NCI-H2107 treated with DMSO at 0.1 percent for 48 hours (cell line): ENCODE data around the gene RBM39.
"Not testable (repeated sequence)": the region's sequence is repeated elsewhere in the genome, so short reads cannot be mapped to it uniquely, and the experiment has no call there.

Source experiments
- DNase-seq: peaks from one replicate; lab custom pipeline; 2025; ENCODE audit not compliant: unreplicated experiment; lab: John Stamatoyannopoulos, UW

RBM39 gene

DNA sequence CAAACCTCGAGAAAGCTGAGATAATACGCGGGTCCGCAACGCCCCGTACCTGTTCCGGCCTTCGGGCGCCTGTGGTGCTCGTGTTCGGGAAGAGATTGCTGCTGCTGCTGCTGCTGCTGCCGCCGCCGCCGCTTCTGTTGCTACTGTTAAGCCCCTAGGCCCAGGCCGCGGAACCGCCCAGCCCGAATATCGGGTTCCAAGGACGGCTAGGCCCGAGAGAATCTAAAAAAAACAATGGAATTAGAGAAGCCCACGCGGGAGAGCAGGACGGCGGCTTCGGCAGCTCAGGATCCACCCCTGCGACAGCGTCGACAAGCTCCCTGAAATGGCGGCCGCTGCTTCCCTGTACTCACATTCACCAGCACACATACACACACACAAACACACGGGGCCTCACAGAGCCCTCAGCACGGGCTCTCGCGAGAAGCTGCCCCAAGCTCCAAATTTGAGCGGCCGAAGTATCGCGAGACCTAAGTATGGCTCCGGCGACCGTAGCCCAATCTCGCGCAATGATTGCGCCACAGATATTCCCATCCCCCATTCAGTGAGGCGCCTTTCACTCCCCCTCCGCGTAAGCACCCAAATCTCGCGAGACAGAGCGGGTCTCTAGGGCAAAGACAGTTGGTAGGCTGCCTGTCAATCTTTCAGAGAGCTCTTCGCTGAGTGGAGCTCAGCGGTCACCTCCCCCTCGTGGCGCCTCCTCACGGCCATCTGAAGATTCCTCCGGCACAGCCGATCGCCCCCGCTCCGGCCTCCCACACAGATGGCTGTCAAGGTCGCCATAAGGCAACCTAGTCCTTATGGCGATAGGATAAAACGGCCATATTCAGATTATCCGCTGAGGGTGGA, at the start of gene RBM39:
RBM39 (minus strand) TSS at position 369 of the 849 bp plus-strand sequence. CDS start 1,386 bp downstream, outside the sequence.
- peak; percentile 98 for DNase-seq

DNA sequence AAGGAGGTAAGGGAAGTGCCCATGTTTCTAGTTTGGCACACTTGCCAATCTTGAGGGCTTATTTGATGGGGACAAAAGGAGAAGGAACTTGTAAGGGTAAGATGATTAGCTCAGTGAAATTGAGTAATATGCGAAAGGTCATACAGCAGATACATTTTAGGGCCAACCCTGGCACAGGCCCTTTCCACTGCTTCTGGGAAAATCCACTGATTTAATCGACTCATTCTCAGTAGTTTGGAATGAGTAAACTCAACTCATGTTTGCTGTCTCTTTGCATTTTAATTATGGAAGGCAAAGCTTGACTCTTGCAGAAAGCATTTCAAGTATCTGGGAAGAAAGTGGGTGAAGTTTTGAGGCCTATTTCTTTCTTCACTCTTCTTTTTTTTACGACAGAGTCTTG, 49.8 kb upstream of the RBM39 start:
- DNase-seq: no peak

DNA sequence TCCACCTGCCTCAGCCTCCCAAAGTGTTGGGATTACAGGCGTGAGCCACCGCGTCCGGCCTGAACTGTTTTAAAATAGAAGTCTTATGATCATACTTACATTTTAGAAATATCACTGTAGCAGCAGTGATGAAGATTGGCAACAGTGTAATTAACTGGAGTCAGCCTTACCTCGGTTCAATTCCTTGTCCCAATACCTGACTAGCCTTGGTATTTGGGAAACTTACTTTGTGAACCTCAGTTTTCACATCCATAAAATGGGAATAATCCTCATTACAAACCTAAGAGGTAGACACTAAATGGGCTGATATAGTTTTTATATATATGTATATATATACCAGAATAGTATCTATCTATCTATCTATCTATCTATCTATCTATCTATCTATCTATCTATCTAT, 49.0 kb upstream of the RBM39 start:
- DNase-seq: no peak

DNA sequence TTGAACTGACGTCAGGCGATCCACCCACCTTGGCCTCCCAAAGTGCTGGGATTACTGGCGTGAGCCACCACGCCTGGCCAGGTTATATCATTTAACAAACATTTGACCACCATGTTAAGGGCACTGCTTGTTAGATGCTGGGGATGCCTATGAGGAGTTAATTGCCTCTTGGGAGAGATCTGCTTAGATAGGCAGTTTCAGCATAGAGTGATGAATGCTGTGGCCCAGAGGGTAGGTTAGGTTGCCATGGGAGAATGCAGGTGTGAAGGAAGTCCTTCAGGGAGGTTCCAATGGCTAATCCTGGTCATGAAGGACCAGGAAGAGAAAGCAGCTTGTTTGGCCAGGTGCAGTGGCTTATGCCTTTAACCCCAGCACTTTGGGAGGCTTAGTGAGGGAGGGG, 46.7 kb upstream of the RBM39 start:
- DNase-seq: no peak

DNA sequence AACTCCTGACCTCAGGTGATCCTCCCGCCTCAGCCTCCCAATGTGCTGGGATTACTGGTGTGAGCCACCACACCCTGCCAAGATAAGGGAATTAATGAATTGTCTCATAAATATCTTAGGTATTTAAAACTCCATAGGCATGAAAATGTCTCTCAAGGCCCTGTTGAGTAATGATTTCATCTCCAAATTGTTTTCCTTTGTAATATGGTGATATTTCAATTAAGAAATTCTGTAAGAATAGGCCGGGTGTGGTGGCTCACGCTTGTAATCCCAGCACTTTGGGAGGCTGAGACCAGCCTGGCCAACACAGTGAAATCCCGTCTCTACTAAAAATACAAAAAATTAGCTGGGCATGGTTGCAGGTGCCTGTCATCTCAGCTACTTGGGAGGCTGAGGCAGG, 43.5 kb upstream of the RBM39 start:
- DNase-seq: not testable (repeated sequence)

DNA sequence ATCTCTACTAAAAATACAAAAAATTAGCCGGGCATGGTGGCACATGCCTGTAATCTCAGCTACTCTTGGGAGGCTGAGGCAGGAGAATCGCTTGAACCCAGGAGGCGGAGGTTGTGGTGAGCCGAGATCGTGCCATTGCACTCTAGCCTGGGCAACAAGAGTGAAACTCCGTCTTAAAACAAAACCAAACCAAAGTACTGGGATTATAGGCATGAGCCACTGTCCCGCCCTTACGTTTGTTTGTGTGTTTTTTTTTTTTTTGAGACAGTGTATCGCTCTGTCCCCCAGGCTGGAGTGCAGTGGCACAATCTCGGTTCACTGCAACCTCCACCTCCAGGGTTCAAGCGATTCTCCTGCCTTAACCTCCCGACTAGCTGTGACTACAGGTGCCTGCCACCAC, 41.8 kb upstream of the RBM39 start:
- DNase-seq: not testable (repeated sequence)

DNA sequence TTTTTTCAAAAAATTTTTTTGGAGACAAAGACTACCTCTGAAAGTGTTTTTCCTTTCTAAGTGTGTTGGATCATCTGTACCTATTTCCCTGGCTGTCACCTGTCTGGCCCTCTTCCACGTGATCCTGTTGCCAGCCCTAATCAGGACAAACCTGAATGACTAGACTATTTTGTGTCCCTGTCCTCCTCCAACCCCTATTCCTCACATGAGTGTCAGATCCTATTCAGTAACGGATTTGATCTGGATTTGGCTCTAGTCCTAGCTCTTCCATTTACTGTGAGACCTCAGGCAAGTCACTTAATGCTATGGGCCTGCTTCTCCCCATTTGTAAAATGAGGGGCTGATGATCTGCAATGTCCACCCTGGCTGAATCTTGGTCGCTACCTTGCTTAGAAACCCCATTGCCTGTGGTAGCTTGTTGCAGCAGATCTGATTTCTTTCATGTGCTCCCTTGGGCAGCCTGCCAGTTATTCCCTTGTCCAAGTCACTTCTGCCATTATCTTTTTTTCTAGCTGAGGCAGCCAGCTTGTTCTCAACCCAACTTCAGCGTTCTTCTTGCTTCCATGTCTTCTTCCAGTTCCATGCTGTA, 34.5 kb upstream of the RBM39 start:
- DNase-seq: peak; percentile 7

DNA sequence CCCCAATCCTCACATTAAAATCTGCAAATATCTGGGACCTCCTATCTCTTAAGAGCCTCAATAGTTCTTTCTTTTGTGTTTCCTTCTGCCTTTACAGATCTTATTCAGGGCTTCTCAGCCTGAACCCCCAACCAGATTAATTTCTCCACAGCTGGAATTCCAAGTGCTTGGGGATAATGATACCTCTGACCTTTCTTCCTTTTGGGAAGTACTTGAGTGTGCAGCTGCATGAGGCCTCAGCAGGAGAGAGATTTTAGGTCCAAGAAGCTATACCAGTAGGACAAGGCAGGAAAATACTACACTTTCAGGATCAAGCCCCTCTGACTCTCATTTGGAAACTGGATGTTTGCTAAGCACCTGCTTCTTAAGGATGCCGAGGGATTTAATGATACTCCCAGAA, 32.3 kb upstream of the RBM39 start:
- DNase-seq: no peak

DNA sequence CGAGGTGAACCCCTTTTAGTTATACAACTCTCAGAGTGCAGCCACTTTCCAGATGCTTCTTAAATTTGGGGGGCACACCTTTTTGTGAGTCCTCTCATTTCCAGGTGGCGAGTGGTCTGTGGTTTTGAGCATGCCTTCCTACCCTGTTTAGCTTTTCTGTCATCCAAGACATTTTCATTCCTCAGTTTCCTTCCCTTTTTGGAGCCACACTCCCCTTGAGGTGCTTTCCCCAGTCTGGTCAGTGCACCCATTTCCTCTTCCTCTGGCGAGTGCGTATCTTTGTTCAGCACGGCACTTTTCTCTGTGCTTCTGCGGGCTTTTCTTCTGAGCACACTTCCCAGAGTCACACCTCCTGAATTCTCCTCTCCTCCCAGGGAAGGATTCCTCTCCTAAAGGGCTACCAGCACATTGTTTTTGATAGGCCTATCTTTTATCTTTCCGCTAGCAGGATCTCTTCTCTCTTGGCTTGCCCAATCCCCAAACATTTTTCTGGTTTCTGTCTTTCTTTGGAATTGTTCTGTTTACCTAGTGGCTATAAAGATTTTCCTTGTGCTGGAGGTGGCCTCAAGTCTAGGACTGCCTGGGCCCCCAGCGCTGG, 31.2 kb upstream of the RBM39 start:
- DNase-seq: no peak

DNA sequence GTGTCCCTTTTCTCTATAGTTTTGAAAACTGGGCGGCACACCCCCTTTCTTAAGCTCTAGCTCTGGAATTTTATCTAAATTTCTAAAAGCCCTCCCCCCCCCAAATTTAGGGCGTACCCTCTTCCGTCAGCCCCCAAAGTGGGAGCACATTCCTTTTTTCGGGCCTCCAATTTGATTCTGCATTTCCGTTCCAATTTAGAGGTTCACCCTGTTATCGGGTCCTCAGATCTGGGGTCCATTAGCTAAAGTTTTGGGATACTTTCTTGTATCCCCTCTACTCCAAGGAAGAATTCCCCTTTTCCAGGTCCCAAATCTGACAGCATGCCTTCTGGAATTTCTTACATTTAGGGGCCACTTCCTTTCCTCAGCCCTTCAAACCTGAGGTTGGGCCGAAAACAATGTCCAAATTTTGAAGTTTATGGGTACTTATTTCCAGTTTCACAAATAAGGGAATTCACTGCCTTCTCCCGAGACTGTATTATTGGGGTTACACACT, 30.6 kb upstream of the RBM39 start:
- DNase-seq: no peak

DNA sequence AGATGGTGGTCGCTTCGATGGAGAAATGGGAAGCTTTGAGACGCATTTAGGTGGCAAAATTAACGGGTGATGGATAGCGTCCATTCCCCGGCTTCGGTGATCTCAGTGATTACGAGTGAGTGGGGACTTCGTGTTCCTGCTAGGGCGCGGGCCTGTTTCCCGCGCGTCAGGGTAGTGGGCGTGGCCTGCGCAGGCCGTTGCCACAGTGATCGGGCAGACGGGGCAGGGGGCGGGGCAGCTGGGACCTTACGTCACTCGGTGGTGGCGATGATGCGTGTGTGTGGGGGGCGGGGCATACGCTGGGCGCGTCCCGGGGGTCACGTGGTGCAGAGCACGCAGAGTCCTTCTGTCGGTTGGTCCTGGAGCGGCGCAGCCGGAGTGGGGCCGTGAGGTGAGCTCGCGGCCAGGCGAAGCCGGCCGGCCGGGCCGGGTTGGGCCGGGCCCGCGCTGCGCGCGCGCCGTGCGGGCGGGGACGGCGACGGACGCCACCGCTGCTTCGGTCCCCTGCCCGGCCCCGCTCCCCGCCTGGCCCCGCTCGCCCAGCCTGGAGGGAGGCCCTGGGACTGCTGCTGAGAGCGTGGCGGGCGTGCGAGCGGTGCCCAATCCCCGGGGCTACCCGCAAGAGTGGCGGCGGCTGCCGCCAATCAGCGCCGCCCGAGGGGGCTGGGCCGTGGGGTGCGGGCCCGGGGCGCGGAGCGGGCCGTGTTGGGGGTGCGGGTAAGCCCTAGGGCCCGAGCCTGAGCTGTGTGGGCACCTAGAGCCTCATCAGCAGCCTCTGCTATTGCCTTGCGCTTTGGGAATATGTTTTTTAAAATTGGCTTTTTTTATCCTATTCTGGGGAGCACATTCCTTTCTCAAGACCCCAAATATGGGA, 29.9 kb upstream of the RBM39 start, which contains the start of gene PHF20:
PHF20 (plus strand) TSS at position 327 of the 874 bp plus-strand sequence. CDS start 29,508 bp downstream, outside the sequence.
- peak; percentile 19 for DNase-seq

DNA sequence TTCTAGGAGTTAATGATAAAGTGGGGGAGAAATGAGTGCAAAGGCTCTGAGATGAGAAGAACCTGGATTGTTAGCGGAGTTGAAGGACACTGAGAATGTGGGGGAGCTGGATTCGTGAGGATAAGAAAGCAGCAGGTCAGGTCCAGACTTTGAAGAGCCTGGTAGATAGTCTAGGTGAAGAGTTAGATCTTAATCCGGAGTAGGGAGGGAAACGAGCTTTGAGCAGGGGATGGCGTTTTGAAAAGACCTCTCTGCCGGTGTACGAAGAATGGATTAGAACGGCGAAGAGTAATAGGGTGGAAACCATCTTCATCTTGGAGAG, 29.3 kb upstream of the RBM39 start:
- no peak for DNase-seq

DNA sequence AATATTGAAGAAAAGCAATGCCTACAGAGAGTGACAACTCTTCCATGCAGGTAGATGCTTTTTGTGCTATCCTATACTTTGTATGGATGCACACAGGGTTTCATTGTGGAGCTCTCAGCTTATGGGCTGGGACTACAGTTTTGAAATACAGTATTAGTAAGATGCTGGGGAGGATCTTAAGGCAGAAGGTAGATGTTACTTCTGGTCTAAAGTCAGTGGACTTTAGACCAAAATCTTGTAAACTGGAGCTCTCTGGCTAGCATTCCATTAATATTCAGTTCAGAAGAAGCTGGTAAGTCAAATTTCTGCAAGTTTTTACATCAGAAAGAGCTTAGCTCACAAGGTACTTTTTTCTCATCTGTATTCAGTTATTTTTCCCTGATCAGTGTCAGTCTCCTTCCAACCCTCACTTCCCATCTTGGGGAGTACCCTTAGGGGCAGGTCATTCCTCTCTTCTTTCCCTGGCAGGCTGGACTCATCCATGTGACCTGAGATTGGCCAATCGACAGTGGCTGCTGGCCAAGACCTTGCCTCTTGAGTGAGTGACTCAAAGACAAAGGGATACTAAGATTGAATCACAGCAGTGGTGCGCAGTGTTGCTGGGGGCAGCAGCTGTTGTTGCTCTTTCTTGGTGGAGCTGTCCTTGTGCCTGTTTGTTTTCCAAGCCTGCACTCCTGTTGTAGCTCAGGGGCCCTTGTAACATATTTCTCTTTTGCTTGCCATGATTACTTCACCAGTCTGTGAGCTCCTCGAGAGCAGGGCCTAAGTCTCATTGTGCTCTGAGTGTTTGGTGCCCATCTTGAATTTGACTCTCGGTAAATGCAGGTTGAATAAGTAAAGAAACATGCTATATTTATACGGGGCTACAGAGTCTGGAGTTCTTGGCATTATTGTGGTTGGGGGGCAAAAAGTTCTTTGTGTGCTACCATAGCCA, 26.9 kb upstream of the RBM39 start:
- DNase-seq: peak; percentile 34

DNA sequence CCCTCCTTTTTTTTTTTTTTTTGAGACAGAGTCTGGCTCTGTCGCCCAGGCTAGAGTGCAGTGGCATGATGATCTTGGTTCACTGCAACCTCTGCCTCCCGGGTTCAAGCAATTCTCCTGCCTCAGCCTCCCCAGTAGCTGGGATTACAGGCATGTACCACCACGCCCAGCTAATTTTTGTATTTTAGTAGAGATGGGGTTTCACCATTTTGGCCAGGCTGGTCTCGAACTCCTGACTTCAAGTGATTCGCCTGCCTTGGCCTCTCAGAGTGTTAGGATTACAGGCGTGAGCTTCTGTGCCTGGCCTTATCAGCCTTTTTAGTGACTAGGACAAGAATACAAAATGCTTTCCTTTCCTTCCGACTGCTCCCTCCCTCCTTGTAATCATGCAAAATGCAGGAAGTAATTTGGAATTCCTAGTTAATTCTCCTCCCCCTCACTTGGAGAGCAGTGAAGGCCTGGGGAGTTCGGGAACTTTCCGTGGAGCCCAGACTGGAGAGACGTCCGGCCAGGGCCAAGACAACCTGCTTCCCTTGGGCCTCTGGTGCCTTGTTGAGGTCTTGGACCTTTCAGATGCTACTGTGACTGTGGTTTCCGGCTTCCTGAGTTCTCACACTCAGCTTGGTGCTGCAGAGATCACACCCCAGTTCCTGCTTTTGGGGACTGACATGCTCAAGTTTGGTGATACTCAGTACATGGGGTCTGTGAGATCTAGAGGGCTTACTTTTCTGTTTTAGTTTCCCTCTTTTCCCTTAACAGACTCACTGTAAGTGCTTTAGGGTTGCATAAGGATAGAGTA, 25.8 kb upstream of the RBM39 start:
- DNase-seq: no peak

DNA sequence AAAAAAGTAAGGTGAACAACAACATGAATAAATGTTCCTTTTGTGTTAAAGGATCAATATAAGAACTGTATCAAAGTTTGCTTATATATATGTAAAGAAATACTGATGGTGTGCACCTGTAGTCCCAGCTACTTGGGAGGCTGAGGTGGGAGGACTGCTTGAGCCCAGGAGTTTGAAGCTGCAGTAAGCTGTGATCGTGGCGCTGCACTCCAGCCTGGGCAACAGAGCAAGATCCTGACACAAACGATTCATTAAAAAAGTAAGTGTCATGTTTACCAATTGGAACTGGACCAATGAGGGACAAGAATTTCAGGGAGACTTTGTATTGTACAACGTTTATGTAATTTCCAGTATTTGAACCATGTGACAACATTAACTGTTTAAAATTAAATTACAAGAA, 24.8 kb upstream of the RBM39 start:
- no peak for DNase-seq

DNA sequence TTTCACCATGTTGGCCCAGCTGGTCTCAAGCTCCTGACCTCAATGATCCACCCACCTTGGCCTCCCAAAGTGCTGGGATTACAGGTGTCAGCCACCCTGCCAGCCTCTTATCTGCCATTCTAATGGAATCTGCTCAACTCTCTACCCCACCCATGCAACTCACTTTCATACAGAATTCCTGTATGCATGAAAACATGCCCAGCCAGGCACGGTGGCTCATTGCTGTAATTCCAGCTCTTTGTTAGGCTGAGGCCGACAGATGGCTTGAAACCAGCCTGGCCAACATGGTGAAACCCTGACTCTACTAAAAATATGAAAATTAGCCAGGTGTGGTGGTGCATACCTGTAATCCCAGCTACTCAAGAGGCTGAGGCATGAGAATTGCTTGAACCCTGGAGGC, 22.9 kb upstream of the RBM39 start:
- not testable (repeated sequence) for DNase-seq

DNA sequence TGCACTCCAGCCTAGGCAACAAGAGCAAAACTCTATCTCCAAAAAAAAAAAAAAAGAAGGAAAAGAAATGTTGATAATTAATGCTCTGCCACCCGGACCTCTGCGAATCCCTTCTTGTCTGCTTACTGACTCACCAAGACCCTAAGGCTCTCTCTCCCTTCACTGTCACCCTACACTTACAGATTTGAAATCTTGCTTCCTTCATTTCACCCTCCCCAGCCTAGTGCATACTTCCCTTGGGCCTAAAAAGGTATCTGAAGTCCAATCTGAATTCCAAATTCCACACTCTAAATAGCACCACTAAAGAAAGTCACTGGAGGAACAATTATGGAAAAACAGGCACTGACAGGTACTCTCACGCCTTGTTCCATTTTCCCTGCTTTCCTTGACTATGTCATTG, 20.4 kb upstream of the RBM39 start:
- no peak for DNase-seq

DNA sequence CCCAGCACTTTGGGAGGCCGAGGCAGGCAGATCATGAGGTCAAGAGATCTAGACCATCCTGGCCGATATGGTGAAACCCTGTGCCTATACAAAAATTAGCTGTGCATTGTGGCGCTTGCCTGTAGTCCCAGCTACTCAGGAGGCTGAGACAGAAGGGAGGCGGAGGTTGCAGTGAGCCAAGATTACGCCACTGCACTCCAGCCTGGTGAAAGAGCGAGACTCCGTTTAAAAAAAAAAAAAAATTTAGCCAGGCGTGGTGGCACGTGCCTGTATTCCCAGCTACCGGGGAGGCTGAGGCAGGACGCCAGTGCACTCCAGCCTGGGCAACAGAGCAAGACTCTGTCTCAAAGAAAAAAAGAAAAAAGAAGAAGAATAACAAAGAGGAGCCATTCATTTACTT, 19.5 kb upstream of the RBM39 start:
- not testable (repeated sequence) for DNase-seq

DNA sequence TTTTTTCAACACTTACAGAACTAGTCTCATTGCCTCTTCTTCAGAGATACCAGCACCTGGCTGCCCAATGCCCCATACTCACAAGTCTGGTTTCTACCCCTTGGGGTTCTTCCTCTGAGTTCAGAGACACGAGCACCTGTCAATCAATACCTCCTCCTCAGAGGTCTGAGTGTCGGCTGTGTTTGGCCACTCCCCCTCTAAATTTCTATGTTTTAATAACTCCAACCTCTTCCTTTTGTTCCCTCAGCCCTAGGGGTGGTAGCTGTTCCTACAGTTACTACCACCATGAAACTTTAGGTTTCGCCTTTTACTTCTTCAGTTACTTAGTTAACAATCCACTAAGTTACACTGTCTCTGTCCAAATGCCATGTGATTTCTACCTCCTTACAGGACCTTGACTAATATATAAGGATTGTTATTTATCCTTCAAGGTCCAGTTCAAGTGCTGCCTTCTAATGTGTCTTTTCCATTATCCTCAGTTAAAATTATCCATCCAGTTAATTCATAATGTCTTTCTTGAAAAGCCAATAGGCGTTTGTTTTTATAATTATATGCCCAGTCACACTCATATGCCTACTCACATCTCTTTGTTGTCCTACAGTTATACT, 15.1 kb upstream of the RBM39 start:
- no peak for DNase-seq
